Measurements from ENCODE around the gene ZNF83.
"Not testable (repeated sequence)": the region's sequence is repeated elsewhere in the genome, so short reads cannot be mapped to it uniquely, and the experiment has no call there.

Gene ZNF83

GRCh38 chr19:52640916-52641315 is 2.8 kb upstream of the ZNF83 start:
- no peak for DNase-seq (ENCODE audit: low read depth in 2 of 3, low spot score in 1 of 3)

- no peak for DNase-seq (ENCODE audit: low read depth in 2 of 3, low spot score in 1 of 3)
These were observed 1.8 kb upstream of the ZNF83 start for GRCh38 chr19:52639996-52640395.

- no peak for DNase-seq (ENCODE audit: low read depth in 2 of 3, low spot score in 1 of 3)
These were observed 446 bp upstream of the ZNF83 start for GRCh38 chr19:52638601-52639000.

GRCh38 chr19:52635786-52636570 is 2.2 kb downstream of the ZNF83 start:
- DNase-seq (ENCODE audit: low read depth in 2 of 3, low spot score in 1 of 3): no peak

GRCh38 chr19:52627441-52627840 is 10.7 kb downstream of the ZNF83 start:
- not testable (repeated sequence) for DNase-seq (ENCODE audit: low read depth in 2 of 3, low spot score in 1 of 3)

- no peak for DNase-seq (ENCODE audit: low read depth in 2 of 3, low spot score in 1 of 3)
These were observed 11.2 kb downstream of the ZNF83 start for GRCh38 chr19:52626915-52627314.

- DNase-seq (ENCODE audit: low read depth in 2 of 3, low spot score in 1 of 3): no peak
These were observed 15.9 kb downstream of the ZNF83 start for GRCh38 chr19:52622261-52622660.

GRCh38 chr19:52621376-52621775 is 16.8 kb downstream of the ZNF83 start:
- no peak for DNase-seq (ENCODE audit: low read depth in 2 of 3, low spot score in 1 of 3)

- no peak for DNase-seq (ENCODE audit: low read depth in 2 of 3, low spot score in 1 of 3)
These were observed 24.8 kb downstream of the ZNF83 start for GRCh38 chr19:52613299-52613906.

GRCh38 chr19:52603558-52604207 is 34.5 kb downstream of the ZNF83 start:
- DNase-seq (ENCODE audit: low read depth in 2 of 3, low spot score in 1 of 3): no peak

GRCh38 chr19:52602941-52603340 is 35.2 kb downstream of the ZNF83 start:
- DNase-seq (ENCODE audit: low read depth in 2 of 3, low spot score in 1 of 3): no peak

- not testable (repeated sequence) for DNase-seq (ENCODE audit: low read depth in 2 of 3, low spot score in 1 of 3)
These were observed 36.2 kb downstream of the ZNF83 start for GRCh38 chr19:52601974-52602366.

GRCh38 chr19:52601025-52601973 is 36.9 kb downstream of the ZNF83 start:
- DNase-seq (ENCODE audit: low read depth in 2 of 3, low spot score in 1 of 3): peak; percentile 85 to 92 (median 89)

GRCh38 chr19:52600639-52601024 is 37.5 kb downstream of the ZNF83 start:
- peak in 1 of 3 donors; percentile 3 for DNase-seq (ENCODE audit: low read depth in 2 of 3, low spot score in 1 of 3)

GRCh38 chr19:52599241-52599640 is 38.9 kb downstream of the ZNF83 start:
- no peak for DNase-seq (ENCODE audit: low read depth in 2 of 3, low spot score in 1 of 3)

GRCh38 chr19:52593441-52593840 is 44.7 kb downstream of the ZNF83 start:
- not testable (repeated sequence) for DNase-seq (ENCODE audit: low read depth in 2 of 3, low spot score in 1 of 3)

- DNase-seq (ENCODE audit: low read depth in 2 of 3, low spot score in 1 of 3): no peak
These were observed 45.9 kb downstream of the ZNF83 start for GRCh38 chr19:52592301-52592700.

GRCh38 chr19:52590728-52591127 is 47.4 kb downstream of the ZNF83 start:
- DNase-seq (ENCODE audit: low read depth in 2 of 3, low spot score in 1 of 3): no peak

- DNase-seq (ENCODE audit: low read depth in 2 of 3, low spot score in 1 of 3): no peak
These were observed 52.6 kb downstream of the ZNF83 start for GRCh38 chr19:52585604-52586003.

GRCh38 chr19:52584736-52585440 is 53.3 kb downstream of the ZNF83 start:
- DNase-seq (ENCODE audit: low read depth in 2 of 3, low spot score in 1 of 3): no peak
